GM12878 (cell line): ENCODE results near the gene NHEJ1. TPM values are rescaled to one million over a fixed set of nuclear protein-coding genes. Genes with fewer than 3 reads are reported as not detected.

Experiments used
- ATAC-seq: fragments of 200-7000 bp; cut with Tn5 transposase; 3 replicates; pipeline ENCODE4 v1.9.1; 2020; ENCODE audit warnings: mild to moderate bottlenecking, moderate library complexity
- BruUV-seq: library from RNA; stranded (reverse); fragments of 400-500 nt; replicated peaks from 2 replicates; lab custom pipeline; 2021; lab: Mats Ljungman, UMichigan
- CTCF ChIA-PET: fragments of 300-600 bp; sonication (Branson Sonifier 250); formaldehyde crosslinking; extraction: SDS; loops from one replicate; lab custom pipeline; 2021; ENCODE audit warnings: inconsistent platforms; lab: Yijun Ruan, JAX
- POLR2A ChIA-PET: fragments of 350-600 bp; formaldehyde crosslinking; extraction: SDS; loops from one replicate; lab custom pipeline; 2021; ENCODE audit warnings: inconsistent platforms; lab: Charles Lee
- RAD21 ChIA-PET: fragments of 300-600 bp; sonication (Branson Sonifier 250); formaldehyde crosslinking; loops from one replicate; lab custom pipeline; 2023; ENCODE audit warnings: antibody characterized with exemption; ENCODE audit not compliant: unreplicated experiment; lab: Charles Lee
- SMC1A ChIA-PET: fragments of 300-600 bp; sonication (Branson Sonifier 250); formaldehyde crosslinking; loops from one replicate; lab custom pipeline; 2023; ENCODE audit not compliant: unreplicated experiment, uncharacterized antibody; lab: Charles Lee
- DNase-seq: peaks from one replicate; pipeline ENCODE4 v3.0.0-alpha.2; 2011; ENCODE audit warnings: low read depth, low spot score
- FAIRE-seq: peaks from 3 replicates; lab custom pipeline; 2011; peaks lifted over from hg19 to GRCh38; lab: Jason Lieb, UNC
- H2AFZ ChIP-seq: 2 replicates; pipeline ENCODE4 v1.6.0; 2011; ENCODE audit warnings: low read depth, low read length, control low read depth; ENCODE audit not compliant: control insufficient read depth
- H3K27ac ChIP-seq: 2 replicates; pipeline ENCODE4 v1.5.1; 2011; ENCODE audit warnings: control low read depth; ENCODE audit not compliant: control insufficient read depth, insufficient read depth
- H3K27me3 ChIP-seq, 2 experiments: replicated peaks in 1 of 2; 2 replicates each; pipeline versions ENCODE4 v1.6.0 to v1.6.1; 2011; ENCODE audit warnings: low read length in 1 of 2; ENCODE audit not compliant: control insufficient read depth in 2 of 2, insufficient read depth in 2 of 2
- H3K36me3 ChIP-seq, 2 experiments: 2 replicates each; pipeline ENCODE4 v1.5.1; 2011; ENCODE audit warnings: low read length in 1 of 2; ENCODE audit not compliant: control insufficient read depth in 2 of 2, insufficient read depth in 2 of 2
- H3K4me1 ChIP-seq: 2 replicates; pipeline ENCODE4 v1.6.1; 2011; ENCODE audit warnings: mild to moderate bottlenecking, low read length, moderate library complexity, mixed read lengths; ENCODE audit not compliant: control insufficient read depth, insufficient read depth
- H3K4me2 ChIP-seq: 2 replicates; pipeline ENCODE4 v1.6.0; 2011; ENCODE audit warnings: control low read depth; ENCODE audit not compliant: control insufficient read depth, insufficient read depth
- H3K4me3 ChIP-seq: fragments of 200-600 bp; sonication (generic); 2 replicates; pipeline ENCODE4 v1.5.1; 2016
- H3K79me2 ChIP-seq: 2 replicates; pipeline ENCODE4 v1.6.0; 2011; ENCODE audit warnings: low read length; ENCODE audit not compliant: control insufficient read depth, insufficient read depth
- H3K9ac ChIP-seq: 2 replicates; pipeline ENCODE4 v1.8.0; 2011; ENCODE audit warnings: low read length, control low read depth, mixed read lengths; ENCODE audit not compliant: control insufficient read depth, insufficient read depth
- H3K9me3 ChIP-seq: replicated peaks from 3 replicates; pipeline ENCODE4 v1.5.1; 2011; ENCODE audit warnings: mild to moderate bottlenecking, low read length; ENCODE audit not compliant: control insufficient read depth, insufficient read depth
- H4K20me1 ChIP-seq: 2 replicates; pipeline ENCODE4 v1.6.0; 2011; ENCODE audit not compliant: control insufficient read depth, insufficient read depth
- ATF3 ChIP-seq: IDR thresholded peaks from 2 replicates; pipeline ENCODE4 v1.6.1; 2011; ENCODE audit warnings: low read depth, mild to moderate bottlenecking, low read length, moderate library complexity, borderline replicate concordance; ENCODE audit errors: extremely low read depth
- CUX1 ChIP-seq: IDR thresholded peaks from 2 replicates; pipeline ENCODE4 v1.6.1; 2012; ENCODE audit warnings: improper control_type of control experiment, low read depth, low read length; ENCODE audit not compliant: insufficient replicate concordance
- ETV6 ChIP-seq, 2 experiments: fragments of 450-650 bp in 1 of 2; IDR thresholded peaks in 1 of 2; conservative IDR thresholded peaks in 1 of 2; 2 replicates each; pipeline ENCODE4 v1.6.1; 2014; ENCODE audit warnings: antibody characterized with exemption in 1 of 2, borderline replicate concordance in 1 of 2, low read depth in 1 of 2, mild to moderate bottlenecking in 1 of 2, moderate library complexity in 1 of 2
- HDAC6 ChIP-seq: fragments of 200-600 bp; sonication (generic); IDR thresholded peaks from one replicate; pipeline ENCODE4 v1.8.0; 2017; ENCODE audit warnings: antibody characterized with exemption; ENCODE audit not compliant: unreplicated experiment
- MLLT1 ChIP-seq: fragments of 450-650 bp; IDR thresholded peaks from 2 replicates; pipeline ENCODE4 v1.6.1; 2016; ENCODE audit warnings: mild to moderate bottlenecking
- MYC ChIP-seq: IDR thresholded peaks from 2 replicates; pipeline ENCODE4 v1.6.1; 2011; ENCODE audit warnings: mild to moderate bottlenecking, low read length, moderate library complexity, inconsistent platforms; ENCODE audit not compliant: insufficient read depth, insufficient replicate concordance, insufficient read length, severe bottlenecking
- PAX8 ChIP-seq: fragments of 450-650 bp; IDR thresholded peaks from 2 replicates; pipeline ENCODE4 v1.6.1; 2017; ENCODE audit warnings: mild to moderate bottlenecking, moderate library complexity
- WGBS: methylation state at CpG from one replicate; pipeline ENCODE4 v1.1.6; 2016; ENCODE audit warnings: low lambda C conversion rate; ENCODE audit not compliant: insufficient replicate concordance, insufficient coverage; ENCODE audit errors: missing lambda C conversion rate; 5-methylcytosine and 5-hydroxymethylcytosine counted together
- in situ Hi-C: fragments of 300-500 bp; cut with MboI; formaldehyde crosslinking; loops from 9 replicates; pipeline ENCODE4 v1.14.3; 2018; ENCODE audit warnings: mixed read lengths
- intact Hi-C: fragments of 100-400 bp; cut with micrococcal nuclease; formaldehyde crosslinking; loops from one replicate; pipeline ENCODE4 v1.14.2; 2022; ENCODE audit not compliant: unreplicated experiment
- polyA plus RNA-seq, 11 experiments: library from polyadenylated mRNA; depleted of rRNA in 4 of 11; unstranded in 6 of 11; stranded (reverse) in 5 of 11; fragments of >200 nt; fragmentation: Nextera tagmentation in 4 of 11; fragmentation: Illumina TruSeq in 1 of 11; extraction: Ambion mirVana in 4 of 11; extraction: Trizol in 1 of 11; gene quantifications; 1 replicate in 1 of 11; 2 replicates in 10 of 11; pipeline versions ENCODE4 v1.2.1 to v1.2.3, GENCODE V29; 2011 to 2016; ENCODE audit warnings: inconsistent platforms in 2 of 11, missing spikeins in 2 of 11, low read depth in 1 of 11
- total RNA-seq, 4 experiments: library from RNA; depleted of rRNA in 3 of 4; stranded (reverse); fragments of >200 nt in 3 of 4; fragmentation: Illumina TruSeq in 1 of 4; extraction: Trizol in 1 of 4; gene quantifications; 2 replicates each; pipeline versions ENCODE4 v1.2.1 to v1.2.3, GENCODE V29; 2013 to 2021

NHEJ1 gene
- total and polyA plus RNA-seq, 10 of the 15 experiments (the other 5 are each of a cell fraction or from before 2014, with no cell fraction given): 11.8 to 20.2 (median 17.0) TPM

- no peak for TF ChIP-seq CUX1
These were observed 129.4 kb downstream of the NHEJ1 start (continued) for GRCh38 chr2:219031005-219031738.

GRCh38 chr2:219030177-219030940 lies 130.3 kb downstream of the NHEJ1 start:
- no peaks in the 10 kb centered on the region for H4K20me1 ChIP-seq
- ChIA-PET CTCF (interaction anchor here (0.6 to 6.6 kb wide), 47 partner anchors 8 to 265 kb away, joined by 3 to 100 read pairs (median 4); partner anchors contain the start of genes DNAJB2 and IHH), RAD21 (interaction anchor here (0.6 to 3.1 kb wide), 13 partner anchors 28 to 153 kb away, joined by 3 to 41 read pairs (median 4); no protein-coding TSS in a partner anchor), SMC1A (interaction anchor here (0.7 to 2.5 kb wide), 6 partner anchors 43 to 128 kb away, joined by 3 to 21 read pairs (median 8); no protein-coding TSS in a partner anchor), POLR2A (no interaction called here)
- intact Hi-C loops: no loop called here
- TF ChIP-seq ETV6 (conservative IDR thresholded peaks at IDR 0.05 in 1 of 2, IDR thresholded peaks at IDR 0.05 in 1 of 2; ENCODE audit: borderline replicate concordance in 1 of 2, low read depth in 1 of 2): no peak
- TF ChIP-seq ATF3: no peak
- TF ChIP-seq MYC: no peak
- TF ChIP-seq PAX8: no peak
- TF ChIP-seq MLLT1: no peak
- no peak for TF ChIP-seq HDAC6
- no peaks in the 10 kb centered on the region for H3K9me3 ChIP-seq
- no peak overlapping the region for H3K27ac ChIP-seq
- in situ Hi-C loops: no loop called here
- H3K27me3 ChIP-seq: no peaks in the 10 kb centered on the region; a peak in 2 of 4 replicates
- DNase-seq: no peak
- H3K4me1 ChIP-seq: no peaks in the 10 kb centered on the region
- no peaks in the 10 kb centered on the region for H3K79me2 ChIP-seq
- H3K36me3 ChIP-seq: no peaks in the 10 kb centered on the region
- H3K4me3 ChIP-seq: no peak overlapping the region
- ATAC-seq: no peak; the same call in 2 of the 3 replicates
- FAIRE-seq: no peak
- no peak overlapping the region for H2AFZ ChIP-seq
- H3K4me2 ChIP-seq: no peak overlapping the region
- no TSS peak for BruUV-seq
- 38% methylated on average over 16 of the region's 16 CpGs for WGBS
- no peak overlapping the region for H3K9ac ChIP-seq
